ENCODE results near the gene CXCL9.

Gene CXCL9

DNA sequence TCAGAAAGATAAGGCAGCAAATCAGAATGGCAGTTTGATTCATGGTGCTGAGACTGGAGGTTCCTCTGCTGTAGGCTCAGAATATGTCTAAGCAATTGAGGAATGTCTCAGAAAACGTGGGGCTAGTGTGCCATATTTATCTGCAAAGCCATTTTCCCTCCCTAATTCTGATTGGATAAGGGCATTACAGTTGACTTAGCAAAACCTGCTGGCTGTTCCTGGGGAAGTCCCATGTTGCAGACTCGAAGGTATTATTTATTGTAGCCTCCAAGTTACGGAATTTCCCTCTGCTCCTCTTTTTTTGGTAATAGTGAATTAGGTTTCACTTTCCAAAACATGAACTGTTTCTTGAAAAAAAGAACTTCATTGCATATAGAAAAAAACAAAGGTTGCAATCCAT lies 16.1 kb upstream of the CXCL9 start, which contains the start of gene CXCL10:
Gene CXCL10 (minus strand): TSS at position 109 of the 400 bp plus-strand sequence. CDS start 66 bp downstream, at position 43.
- CTCF ChIA-PET: interaction anchor here (1.5 to 3.6 kb wide), 2 partner anchors 8 to 27 kb away, joined by 3 to 22 read pairs; no protein-coding TSS in a partner anchor
- no peak within 1 kb of the TSS for H3K4me3 ChIP-seq (ENCODE audit: low read depth, low read length)

DNA sequence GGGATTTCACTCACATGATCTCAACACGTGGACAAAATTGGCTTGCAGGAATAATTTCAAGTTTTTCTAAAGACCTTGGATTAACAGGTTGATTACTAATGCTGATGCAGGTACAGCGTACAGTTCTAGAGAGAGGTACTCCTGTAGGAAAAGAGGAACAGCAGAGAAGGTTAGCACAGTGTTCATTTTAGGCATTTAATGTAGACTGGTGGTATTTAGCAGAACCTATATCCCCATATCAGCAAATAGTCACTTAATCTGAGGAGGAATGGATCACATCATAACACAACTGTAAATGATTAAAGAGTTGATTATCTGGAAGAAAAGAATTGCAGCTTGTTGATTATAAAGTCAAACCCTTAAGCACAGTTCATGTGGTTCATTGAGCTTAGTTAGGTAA lies 15.4 kb upstream of the CXCL9 start:
- CTCF ChIA-PET: interaction anchor here (1.5 kb wide), 1 partner anchor 9 kb away, joined by 3 read pairs; no protein-coding TSS in a partner anchor
- H3K4me3 ChIP-seq (ENCODE audit: low read depth, low read length): no peak overlapping the region
- TF ChIP-seq, protein P1, sequence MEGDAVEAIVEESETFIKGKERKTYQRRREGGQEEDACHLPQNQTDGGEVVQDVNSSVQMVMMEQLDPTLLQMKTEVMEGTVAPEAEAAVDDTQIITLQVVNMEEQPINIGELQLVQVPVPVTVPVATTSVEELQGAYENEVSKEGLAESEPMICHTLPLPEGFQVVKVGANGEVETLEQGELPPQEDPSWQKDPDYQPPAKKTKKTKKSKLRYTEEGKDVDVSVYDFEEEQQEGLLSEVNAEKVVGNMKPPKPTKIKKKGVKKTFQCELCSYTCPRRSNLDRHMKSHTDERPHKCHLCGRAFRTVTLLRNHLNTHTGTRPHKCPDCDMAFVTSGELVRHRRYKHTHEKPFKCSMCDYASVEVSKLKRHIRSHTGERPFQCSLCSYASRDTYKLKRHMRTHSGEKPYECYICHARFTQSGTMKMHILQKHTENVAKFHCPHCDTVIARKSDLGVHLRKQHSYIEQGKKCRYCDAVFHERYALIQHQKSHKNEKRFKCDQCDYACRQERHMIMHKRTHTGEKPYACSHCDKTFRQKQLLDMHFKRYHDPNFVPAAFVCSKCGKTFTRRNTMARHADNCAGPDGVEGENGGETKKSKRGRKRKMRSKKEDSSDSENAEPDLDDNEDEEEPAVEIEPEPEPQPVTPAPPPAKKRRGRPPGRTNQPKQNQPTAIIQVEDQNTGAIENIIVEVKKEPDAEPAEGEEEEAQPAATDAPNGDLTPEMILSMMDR (IDR thresholded peaks at IDR 0.05; ENCODE audit: insufficient read depth, low read length, missing control alignments): no peak
- no peak for DNase-seq (ENCODE audit: low read depth, low spot score)
- POLR2A ChIA-PET: no interaction called here

More for the DNA sequence above, 16.1 kb upstream of the CXCL9 start, which contains the start of gene CXCL10:
- TF ChIP-seq, protein P1 (IDR thresholded peaks at IDR 0.05; ENCODE audit: insufficient read depth, low read length, missing control alignments): no peak
- DNase-seq (ENCODE audit: low read depth, low spot score): no peak
- POLR2A ChIA-PET: no interaction called here

DNA sequence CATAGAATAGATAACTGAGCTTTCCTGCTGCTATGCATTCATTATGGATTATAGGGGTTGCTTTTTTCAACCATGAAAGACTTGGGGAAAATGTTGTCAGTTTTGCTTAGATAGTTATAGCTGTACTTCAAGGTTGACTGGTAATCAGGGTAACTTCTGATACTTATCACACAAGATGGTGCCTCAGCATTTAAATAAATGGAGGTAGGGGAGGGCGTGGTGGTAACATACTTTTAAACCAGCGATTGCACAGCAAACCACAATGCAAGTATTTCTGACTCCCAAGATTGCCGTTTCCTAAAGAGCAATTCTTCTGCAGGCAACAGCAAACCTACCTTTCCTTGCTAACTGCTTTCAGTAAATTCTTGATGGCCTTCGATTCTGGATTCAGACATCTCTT lies 14.7 kb upstream of the CXCL9 start:
- DNase-seq (ENCODE audit: low read depth, low spot score): no peak
- TF ChIP-seq, protein P1 (IDR thresholded peaks at IDR 0.05; ENCODE audit: insufficient read depth, low read length, missing control alignments): no peak
- ChIA-PET CTCF (interaction anchor here (1.5 kb wide), 1 partner anchor 9 kb away, joined by 3 read pairs; no protein-coding TSS in a partner anchor), POLR2A (no interaction called here)
- H3K4me3 ChIP-seq (ENCODE audit: low read depth, low read length): no peak overlapping the region

DNA sequence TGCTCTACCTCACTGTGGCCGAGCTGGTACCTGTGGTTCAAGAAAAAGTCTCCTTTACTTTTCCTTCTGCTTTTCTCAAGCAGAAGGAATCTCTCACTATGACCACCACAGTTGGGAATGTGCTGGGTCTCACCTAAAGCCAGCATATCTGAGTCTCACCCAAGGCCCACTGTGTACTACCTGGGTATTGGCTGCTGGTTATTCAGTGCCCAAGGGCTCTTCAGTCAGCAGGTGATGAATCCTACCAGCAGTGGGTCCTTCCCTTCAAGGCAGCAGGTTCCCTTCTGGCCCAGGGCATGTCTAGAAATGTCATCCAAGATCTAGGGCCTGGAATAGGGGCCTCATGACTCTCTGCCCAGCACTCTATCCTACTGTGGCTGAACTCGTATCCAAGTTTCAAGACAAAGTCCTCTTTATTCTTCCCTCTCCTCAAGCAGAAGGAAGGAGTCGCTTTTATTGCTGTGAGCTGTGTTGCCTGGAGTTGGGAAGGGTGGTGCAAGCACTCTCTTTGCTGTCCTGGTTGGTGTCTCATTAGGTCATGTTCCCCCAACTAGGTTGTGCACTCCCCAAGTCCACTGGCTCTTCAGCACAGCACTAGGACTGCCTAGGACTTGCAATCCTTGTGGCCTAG lies 9.9 kb upstream of the CXCL9 start:
- POLR2A ChIA-PET: no interaction called here
- DNase-seq (ENCODE audit: low read depth, low spot score): no peak
- TF ChIP-seq, protein P1 (IDR thresholded peaks at IDR 0.05; ENCODE audit: insufficient read depth, low read length, missing control alignments): no peak
- CTCF ChIA-PET: no interaction called here
- no peak overlapping the region for H3K4me3 ChIP-seq (ENCODE audit: low read depth, low read length)

DNA sequence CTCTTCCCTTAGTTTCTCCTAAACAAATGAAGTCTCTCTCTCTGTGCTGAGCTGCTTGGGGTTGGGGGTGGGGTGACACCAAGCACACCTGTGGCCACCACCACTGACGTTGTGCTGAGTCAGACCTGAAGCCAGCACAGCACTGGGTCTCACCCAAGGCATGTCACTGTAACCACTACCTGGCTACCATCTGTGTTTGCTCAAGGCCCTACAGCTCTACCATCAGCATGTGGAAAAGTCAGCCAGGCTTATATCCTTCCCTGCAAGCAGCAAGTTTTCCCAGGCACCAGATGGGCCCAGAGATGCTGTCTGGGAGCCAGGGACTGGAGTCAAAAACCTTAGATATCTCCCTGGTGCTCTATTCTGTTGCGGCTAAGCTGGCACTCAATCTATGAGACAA lies 9.1 kb upstream of the CXCL9 start:
- no peak for DNase-seq (ENCODE audit: low read depth, low spot score)
- POLR2A ChIA-PET: no interaction called here
- H3K4me3 ChIP-seq (ENCODE audit: low read depth, low read length): no peak overlapping the region
- CTCF ChIA-PET: interaction anchor here (6.3 kb wide), 1 partner anchor 20 kb away, joined by 33 read pairs; no protein-coding TSS in a partner anchor
- TF ChIP-seq, protein P1 (IDR thresholded peaks at IDR 0.05; ENCODE audit: insufficient read depth, low read length, missing control alignments): no peak

DNA sequence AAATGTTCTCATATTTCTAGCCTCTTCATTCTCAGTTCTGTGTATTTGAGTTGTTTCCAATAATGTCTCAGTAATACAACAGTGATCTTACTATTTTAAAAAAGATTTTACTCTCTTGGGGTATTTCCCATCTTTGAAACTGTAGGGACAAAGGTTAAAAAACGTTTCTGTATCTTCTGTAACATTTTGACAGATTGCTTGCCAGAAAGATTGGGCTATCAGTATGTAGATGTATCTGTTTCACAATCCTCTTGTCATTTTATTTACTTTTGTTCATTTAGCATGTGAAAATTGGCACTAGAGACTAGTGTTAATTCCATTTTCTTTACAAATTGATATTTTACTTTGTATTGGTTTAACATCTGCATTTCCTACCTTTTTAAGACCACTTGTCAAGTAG lies 6.2 kb upstream of the CXCL9 start:
- ChIA-PET POLR2A (no interaction called here), CTCF (interaction anchor here (0.7 to 6.3 kb wide), 2 partner anchors 17 to 20 kb away, joined by 3 to 33 read pairs; no protein-coding TSS in a partner anchor)
- DNase-seq (ENCODE audit: low read depth, low spot score): no peak
- H3K4me3 ChIP-seq (ENCODE audit: low read depth, low read length): no peak overlapping the region
- TF ChIP-seq, protein P1 (IDR thresholded peaks at IDR 0.05; ENCODE audit: insufficient read depth, low read length, missing control alignments): no peak

Data from AG04449 (cell line).